Superior temporal gyrus (tissue), 1 donor: ENCODE results near the gene AURKB.
"Not testable (repeated sequence)": the region's sequence is repeated elsewhere in the genome, so short reads cannot be mapped to it uniquely, and the experiment has no call there.

ENCODE experiments used
- DNase-seq: peaks from one replicate; pipeline ENCODE4 v3.0.0-alpha.2; 2016; ENCODE audit errors: extremely low spot score

The AURKB gene

DNA sequence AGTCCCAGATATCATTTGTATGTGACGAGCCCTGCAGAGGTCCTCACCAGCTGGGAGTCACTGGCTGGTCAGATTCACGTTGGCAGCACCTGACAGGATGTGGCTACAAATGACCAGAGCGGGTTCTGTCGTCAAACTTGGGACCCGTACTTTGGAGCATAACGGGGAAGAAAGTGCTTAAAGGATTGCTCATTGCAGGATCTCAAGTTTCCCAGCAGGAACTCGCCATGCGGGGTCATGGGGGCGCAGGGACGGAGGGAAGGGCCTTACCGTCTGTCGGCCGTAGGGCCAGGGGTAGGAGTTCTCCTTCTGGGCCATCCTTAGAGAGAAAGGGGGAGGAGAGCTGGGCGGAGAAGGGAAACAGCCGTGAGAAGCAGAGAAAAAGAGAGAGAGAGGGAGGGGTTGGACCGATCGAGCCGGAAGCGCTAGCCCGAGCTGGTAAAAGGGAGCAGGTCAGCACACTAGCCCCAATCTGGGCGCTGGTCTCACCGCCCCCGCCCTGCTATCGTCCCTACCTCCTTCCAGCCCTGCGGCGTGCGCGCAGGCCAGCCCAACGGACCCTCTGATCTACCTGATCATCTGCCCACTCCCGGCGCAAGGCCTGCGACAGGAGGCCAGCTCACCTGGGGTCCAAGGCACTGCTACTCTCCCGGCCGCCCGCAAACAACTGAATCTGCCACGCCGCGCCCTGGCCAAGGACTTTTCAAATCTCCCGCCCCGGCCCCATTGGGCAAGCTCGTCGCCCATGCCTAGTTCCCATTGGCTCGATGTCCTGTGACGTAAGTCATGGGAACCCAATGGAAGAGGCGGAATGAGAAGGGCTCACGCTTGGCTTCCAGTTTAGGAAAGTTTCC is at the start of gene AURKB:
Gene AURKB (minus strand): TSS at position 669 of the 854 bp plus-strand sequence. CDS start 351 bp downstream, at position 318.
- DNase-seq, result peak; percentile 97

DNA sequence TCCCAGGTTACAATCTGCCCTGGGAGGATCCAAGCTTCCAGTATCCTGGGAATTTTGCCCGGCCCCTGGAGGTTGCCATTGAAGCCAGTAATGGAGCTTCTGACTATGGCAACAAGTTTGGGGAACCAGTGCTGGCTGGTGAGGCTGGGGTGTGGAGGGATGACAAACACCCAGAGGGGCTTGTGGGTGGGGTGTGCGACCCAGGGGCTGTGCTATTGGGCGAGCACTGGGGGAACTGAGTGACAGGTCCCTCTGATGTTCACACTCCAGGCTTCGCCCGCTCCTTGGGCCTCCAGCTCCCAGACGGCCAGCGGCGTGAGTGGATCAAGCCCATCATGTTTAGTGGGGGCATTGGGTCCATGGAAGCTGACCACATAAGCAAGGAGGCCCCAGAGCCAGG is 47.4 kb upstream of the AURKB start:
- no peak for DNase-seq

DNA sequence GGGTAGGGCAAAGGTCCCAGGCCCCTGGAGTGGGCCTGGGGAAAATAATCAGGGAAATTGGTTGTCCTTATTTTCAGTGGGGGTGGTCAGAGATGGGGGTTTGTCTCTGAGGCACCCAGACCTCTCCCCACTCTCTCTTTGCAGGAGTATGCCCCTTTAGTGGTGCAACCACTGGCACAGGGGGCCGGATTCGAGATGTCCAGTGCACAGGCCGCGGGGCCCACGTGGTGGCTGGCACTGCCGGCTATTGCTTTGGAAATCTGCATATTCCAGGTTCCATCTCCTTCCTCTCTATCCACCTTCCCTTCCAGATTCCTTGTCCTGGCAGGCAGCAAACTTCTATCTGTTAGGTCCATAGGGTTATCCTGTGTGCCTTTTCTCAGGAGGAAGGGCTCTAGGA is 46.3 kb upstream of the AURKB start:
- DNase-seq, result no peak

GRCh38 chr17:8256291-8256690 is 45.9 kb upstream of the AURKB start:
- no peak for DNase-seq

GRCh38 chr17:8255499-8255898 is 45.1 kb upstream of the AURKB start:
- no peak for DNase-seq

DNA sequence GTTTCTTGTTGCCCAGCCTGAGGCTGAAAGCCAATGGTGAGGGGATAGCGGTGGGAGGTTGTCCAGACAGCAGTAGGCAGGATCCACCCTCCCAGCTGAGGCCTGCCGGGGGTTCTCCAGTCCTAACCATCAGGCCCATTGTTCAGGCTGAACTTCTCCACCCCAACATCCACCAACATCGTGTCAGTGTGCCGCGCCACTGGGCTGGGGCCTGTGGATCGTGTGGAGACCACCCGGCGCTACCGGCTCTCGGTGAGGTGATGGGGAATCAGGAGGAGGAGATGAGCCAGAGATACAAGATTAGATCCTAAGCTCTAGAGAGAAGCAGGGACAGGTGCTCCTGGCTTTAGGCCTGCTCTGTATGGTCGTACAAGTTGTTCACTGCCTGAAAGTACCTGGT is 44.5 kb upstream of the AURKB start:
- DNase-seq, result no peak

- peak; percentile 16 for DNase-seq
Measured at GRCh38 chr17:8253801-8254200, 43.4 kb upstream of the AURKB start.

- DNase-seq, result not testable (repeated sequence)
Measured at GRCh38 chr17:8251411-8251810, 41.0 kb upstream of the AURKB start.

DNA sequence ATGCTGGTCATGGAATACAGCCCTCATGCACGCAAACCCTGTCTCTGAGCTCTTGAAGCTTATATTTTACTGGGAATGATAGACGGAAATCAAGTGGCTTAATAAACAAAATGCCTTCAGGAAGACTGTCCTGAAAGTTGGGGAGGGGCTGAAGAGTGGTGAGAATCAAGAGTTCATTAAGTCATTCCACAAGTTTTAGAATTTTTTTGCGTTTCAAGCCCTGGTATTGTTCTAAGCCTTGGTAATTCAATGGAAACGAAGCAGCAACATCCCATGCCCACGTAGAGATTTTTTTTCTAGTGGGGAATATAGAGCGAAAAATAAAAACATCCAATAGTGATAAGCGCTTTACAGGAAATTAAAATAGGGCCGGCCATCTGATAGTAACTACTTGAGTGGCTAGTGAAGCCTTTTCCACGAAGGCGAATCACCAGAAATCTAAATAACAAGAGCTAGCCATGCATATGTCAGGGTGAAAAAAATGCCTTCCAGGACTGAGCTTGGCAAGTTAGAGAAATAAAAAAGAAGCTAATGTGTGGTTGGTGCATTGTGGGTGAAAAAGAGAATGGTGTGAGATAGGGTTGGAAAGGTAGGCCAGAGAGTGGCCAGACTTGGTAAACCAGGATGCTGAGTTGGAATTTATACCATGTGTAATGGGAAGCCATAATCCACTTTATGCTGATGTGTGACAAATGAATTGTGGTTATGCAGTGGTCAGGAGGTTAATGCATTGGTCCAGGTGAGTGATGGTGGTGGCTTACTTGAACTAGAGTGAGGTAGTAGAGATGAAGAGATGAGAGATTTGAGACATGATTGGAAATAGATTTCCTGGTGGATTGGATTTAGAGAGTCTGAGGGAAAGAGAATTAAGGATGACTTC is 39.5 kb upstream of the AURKB start:
- peak; percentile 10 for DNase-seq

GRCh38 chr17:8248751-8249607 is 38.6 kb upstream of the AURKB start, which contains the start of gene PFAS:
PFAS (plus strand) TSS chr17:8249289; CDS start chr17:8253938, 4,649 bp downstream.
- peak; percentile 96 for DNase-seq

DNA sequence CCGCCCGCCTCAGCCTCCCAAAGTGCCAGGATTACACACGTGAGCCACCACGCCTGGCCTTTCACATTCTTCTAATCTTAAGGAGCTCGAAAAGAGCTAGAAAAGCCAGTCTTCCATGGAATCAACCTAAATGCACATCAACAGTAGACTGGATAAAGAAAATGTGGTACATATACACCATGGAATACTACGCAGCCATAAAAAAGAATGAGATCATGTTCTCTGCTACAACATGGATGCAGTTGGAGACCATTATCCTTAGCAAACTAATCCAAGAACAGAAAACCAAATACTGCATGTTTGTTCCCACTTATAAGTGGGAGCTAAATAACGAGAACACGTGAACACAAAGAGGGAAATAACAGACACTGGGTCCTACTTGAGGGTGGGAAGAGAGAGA is 34.4 kb upstream of the AURKB start:
- DNase-seq, result no peak

DNA sequence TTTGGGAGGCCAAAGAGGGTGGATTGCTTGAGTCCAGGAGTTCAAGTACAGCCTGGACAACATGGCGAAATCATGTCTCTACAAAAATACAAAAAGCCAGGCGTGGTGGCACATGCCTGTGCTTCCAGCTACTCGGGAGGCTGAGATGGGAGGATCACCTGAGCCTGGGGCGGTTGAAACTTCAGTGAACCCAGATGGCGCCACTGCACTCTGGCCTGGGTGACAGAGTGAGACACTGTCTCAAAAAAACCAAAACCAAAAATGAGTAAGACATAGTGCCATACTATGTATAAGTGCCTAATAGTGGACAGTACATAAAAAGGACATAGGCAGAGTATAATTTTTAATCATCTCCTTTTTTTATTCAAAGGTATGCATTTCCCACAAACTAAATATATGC is 33.5 kb upstream of the AURKB start:
- no peak for DNase-seq

GRCh38 chr17:8237886-8238285 is 27.5 kb upstream of the AURKB start:
- no peak for DNase-seq

- DNase-seq, result no peak
Measured at GRCh38 chr17:8237175-8237574, 26.8 kb upstream of the AURKB start.

DNA sequence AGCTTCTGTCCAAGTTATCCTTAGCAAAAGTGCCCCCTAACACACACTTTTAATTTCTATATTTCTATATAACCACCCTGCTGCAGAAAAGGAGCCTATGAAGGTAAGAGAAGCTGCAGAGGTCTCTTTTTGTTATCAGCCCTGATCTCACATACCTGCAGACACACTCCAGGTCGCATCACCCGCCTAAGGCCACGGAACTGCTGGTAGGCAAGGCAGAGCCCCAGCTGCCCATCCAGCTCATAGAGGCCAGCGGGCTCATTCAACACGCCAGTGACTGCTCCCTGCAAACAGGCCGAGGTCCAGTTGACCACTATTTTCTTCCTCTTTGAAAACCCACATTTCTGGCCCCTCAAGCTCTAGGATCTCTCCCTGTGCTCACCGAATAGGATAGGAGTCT is 25.3 kb upstream of the AURKB start:
- no peak for DNase-seq

GRCh38 chr17:8234361-8235270 is 24.2 kb upstream of the AURKB start:
- no peak for DNase-seq

DNA sequence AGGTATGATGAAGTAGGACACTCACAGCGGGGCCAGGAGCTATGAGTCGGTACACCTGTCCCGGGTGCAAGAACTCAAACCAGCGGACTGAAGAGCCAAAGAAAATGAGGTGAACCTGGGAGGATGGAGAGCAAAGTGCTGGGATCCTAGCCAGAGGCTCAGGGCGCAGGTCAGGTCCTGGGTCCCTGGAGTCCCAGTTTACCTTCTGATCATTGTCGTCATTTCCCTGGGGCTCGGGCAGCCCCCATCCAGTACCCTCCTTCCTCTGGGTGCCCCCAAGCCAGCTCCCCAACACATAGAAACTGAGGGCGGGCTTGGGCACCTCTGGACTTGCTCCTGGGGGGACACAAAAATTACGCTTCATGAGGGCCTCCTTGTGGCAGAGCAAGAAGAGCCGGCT is 21.3 kb upstream of the AURKB start:
- DNase-seq, result no peak

- no peak for DNase-seq
Measured at GRCh38 chr17:8227238-8227581, 16.8 kb upstream of the AURKB start.

DNA sequence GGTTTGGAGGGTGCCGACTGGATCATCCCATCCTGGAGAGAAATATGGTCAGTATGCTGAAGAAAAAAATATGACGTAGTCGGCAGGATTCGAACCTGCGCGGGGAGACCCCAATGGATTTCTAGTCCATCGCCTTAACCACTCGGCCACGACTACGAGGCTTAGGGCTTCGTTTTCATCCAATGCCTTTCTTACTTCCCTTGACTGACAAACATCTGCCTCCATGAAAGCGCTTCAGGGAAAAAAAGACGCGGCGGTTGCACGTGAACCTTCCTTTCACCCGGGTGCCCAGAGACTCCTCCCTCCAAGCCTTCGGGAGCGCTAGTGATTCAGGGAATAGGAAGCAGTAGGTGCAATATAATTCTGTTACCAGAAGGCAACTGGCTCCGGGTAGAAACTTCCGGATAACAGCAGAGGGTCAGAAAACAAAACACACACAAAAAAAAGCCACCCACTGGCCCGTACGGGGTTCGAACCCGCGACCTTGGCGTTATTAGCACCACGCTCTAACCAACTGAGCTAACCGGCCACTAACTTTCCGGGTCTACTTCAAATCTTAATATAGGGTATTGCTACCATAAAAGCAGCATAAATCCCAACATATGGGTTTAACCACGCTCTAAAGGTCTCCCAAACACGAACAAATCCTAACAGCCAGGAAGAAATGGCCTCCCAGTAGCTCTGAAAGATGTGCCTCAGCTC is 16.3 kb upstream of the AURKB start:
- peak; percentile 92 for DNase-seq
